Measurements from ENCODE around the gene PRMT9. TPM values are rescaled to one million over a fixed set of nuclear protein-coding genes. Genes with fewer than 3 reads are reported as not detected.
A peak's percentile ranks its signal among the peaks of the same experiment; 100 is the strongest.

The PRMT9 gene
- total and polyA plus RNA-seq, 8 donors: 2.4 to 23.9 (median 7.0) TPM

DNA sequence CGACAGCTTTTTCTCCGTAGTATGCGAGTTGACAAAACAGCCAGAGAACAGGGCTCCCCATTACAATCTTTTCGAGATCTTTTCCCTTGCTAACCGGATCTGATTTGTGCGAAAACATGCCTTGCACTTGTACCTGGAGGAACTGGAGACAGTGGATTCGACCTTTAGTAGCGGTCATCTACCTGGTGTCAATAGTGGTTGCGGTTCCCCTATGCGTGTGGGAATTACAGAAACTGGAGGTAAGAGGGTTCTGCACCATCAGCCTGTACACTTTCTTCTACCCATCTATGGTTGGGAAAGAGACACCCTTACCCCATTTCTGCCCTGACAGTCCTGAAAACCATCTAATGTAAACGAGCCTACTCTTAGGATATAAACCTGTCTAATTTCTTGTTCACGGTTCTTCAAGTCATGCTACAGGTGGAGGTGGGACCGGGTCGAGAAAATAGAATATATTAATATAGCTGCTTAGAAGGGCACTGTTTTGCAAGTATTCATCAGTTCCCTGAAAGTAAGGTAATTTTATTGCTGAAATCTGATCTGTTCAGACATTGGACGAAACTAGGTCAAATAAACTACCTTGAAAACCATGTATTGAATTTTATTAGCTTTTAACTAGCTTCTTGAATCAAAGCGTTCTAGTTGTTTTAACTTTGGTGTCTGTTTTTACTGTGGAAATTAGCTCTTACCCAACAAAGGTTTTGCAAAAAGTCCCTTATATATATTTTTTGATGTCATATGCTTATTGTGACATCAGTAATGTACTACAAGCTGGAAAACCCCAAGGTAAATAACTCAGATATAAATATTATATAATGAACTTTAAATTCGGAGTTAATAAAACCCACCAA, 65.9 kb downstream of the PRMT9 start:
- 8 to 12% (median 10%) methylated on average over 15 to 17 of the region's 17 CpGs for WGBS, 5 donors
- intact Hi-C loops (cut with DNase I; ENCODE audit: low total_unique reads): no loop called here
- DNase-seq: no peak

DNA sequence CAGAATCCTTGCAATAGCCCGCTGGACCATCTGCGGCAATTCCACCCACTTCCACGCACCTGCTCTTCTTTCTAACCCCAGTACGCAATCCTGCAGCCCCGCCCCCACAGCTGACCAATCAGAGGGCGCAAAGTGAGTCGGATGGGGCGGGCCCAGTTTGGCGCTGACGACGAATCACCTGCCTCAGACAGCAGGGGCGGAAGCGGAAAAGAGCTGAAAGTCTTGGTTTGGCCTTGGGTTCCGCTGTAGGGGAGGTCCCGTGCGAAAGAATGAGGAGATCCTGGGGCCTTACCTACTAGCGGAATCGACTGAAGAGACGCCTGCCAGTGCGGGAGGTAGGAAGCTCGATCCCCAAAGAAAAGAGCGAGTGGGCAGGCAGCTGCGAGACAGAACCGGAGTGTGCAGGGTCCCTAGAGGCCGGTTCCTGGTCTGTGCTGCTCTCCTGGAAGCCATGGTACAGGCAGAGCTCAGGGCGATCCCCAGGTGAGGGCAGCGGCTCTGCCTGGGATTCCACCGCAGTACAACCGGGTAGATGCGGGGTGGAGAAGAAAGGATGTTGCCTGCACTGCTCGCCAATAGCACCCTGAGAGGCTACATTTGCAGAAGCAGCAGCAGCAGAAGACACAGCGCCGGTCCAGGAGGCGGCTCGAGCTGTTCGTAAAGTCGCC, 66.7 kb downstream of the PRMT9 start, which contains the start of gene TMEM184C:
Gene TMEM184C, plus strand, starts transcription at position 225 of the 668 bp plus-strand sequence. CDS start 560 bp downstream, outside the sequence.
- Histone ChIP-seq H3K36me3 (peaks cover 0 to 4% (median under 1%) of the 10 kb centered on the region in 4 donors), H3K9me3 (no peaks in the 10 kb centered on the region), H3K27me3 (no peaks in the 10 kb centered on the region), H3K4me1 (peaks cover 33 to 53% (median 45%) of the 10 kb centered on the region in 4 donors), H3K27ac (peak within 1 kb of the TSS; percentile 85 to 90 (median 87)), H3K4me3 (peak within 1 kb of the TSS; percentile 76 to 90 (median 84))
- intact Hi-C loops (cut with DNase I; ENCODE audit: low total_unique reads): no loop called here
- peak; percentile 99 for DNase-seq
- TF ChIP-seq POLR2A (IDR thresholded peaks at IDR 0.05) (peak in 2 of 4 donors; percentile 52 to 56), POLR2AphosphoS5 (IDR thresholded peaks at IDR 0.05) (peak; percentile 61 to 87 (median 81)), EP300 (IDR thresholded peaks at IDR 0.05) (no peak)
- TF ChIP-seq, protein P1, sequence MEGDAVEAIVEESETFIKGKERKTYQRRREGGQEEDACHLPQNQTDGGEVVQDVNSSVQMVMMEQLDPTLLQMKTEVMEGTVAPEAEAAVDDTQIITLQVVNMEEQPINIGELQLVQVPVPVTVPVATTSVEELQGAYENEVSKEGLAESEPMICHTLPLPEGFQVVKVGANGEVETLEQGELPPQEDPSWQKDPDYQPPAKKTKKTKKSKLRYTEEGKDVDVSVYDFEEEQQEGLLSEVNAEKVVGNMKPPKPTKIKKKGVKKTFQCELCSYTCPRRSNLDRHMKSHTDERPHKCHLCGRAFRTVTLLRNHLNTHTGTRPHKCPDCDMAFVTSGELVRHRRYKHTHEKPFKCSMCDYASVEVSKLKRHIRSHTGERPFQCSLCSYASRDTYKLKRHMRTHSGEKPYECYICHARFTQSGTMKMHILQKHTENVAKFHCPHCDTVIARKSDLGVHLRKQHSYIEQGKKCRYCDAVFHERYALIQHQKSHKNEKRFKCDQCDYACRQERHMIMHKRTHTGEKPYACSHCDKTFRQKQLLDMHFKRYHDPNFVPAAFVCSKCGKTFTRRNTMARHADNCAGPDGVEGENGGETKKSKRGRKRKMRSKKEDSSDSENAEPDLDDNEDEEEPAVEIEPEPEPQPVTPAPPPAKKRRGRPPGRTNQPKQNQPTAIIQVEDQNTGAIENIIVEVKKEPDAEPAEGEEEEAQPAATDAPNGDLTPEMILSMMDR (IDR thresholded peaks at IDR 0.05): peak in 2 of 7 experiments; percentile 21 to 30
- 0 to 1% (median 0%) methylated on average over 34 to 37 of the region's 37 CpGs for WGBS, 5 donors

More for the DNA sequence above, 65.9 kb downstream of the PRMT9 start:
- peaks cover 33 to 60% (median 48%) of the 10 kb centered on the region in 4 donors for H3K4me1 ChIP-seq
- H3K4me3 ChIP-seq: peak overlapping the region; percentile 76 to 90 (median 84)
- TF ChIP-seq POLR2A (IDR thresholded peaks at IDR 0.05): no peak
- TF ChIP-seq, protein P1 (IDR thresholded peaks at IDR 0.05): no peak
- TF ChIP-seq POLR2AphosphoS5 (IDR thresholded peaks at IDR 0.05): no peak
- H3K27me3 ChIP-seq: no peaks in the 10 kb centered on the region
- H3K27ac ChIP-seq: peak overlapping the region; percentile 85 to 90 (median 87)
- peaks cover 0 to 11% (median 9%) of the 10 kb centered on the region in 4 donors for H3K36me3 ChIP-seq
- no peaks in the 10 kb centered on the region for H3K9me3 ChIP-seq

DNA sequence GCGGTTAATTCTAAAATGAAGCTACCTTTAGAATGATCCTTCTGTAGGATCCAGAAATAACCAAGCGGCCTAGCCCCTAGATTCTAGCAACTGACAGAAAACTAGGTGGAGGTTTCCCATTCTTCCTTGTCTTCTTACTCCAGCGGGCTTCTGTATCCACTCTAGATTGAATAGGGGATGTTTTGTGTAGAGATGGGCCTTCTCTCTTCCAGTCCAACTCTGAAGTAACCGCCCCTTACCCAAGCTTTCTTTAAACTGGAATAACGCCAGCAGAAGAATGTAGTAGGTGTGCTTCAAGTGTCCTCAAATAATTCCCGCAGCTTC, 67.2 kb downstream of the PRMT9 start:
- H3K4me1 ChIP-seq: peaks cover 32 to 48% (median 40%) of the 10 kb centered on the region in 4 donors
- WGBS, 5 donors: 26 to 36% (median 30%) methylated on average over 6 of the region's 6 CpGs
- no peak for DNase-seq
- no peaks in the 10 kb centered on the region for H3K9me3 ChIP-seq
- peak overlapping the region; percentile 76 to 90 (median 84) for H3K4me3 ChIP-seq
- H3K36me3 ChIP-seq: no peaks in the 10 kb centered on the region
- no peaks in the 10 kb centered on the region for H3K27me3 ChIP-seq
- TF ChIP-seq POLR2AphosphoS5 (IDR thresholded peaks at IDR 0.05): no peak
- TF ChIP-seq, protein P1 (IDR thresholded peaks at IDR 0.05): no peak
- no peak for TF ChIP-seq POLR2A (IDR thresholded peaks at IDR 0.05)
- TF ChIP-seq EP300 (IDR thresholded peaks at IDR 0.05): no peak
- H3K27ac ChIP-seq: peak overlapping the region in 4 of 5 donors; percentile 85 to 90 (median 87)
- intact Hi-C loops (cut with DNase I; ENCODE audit: low total_unique reads): no loop called here

DNA sequence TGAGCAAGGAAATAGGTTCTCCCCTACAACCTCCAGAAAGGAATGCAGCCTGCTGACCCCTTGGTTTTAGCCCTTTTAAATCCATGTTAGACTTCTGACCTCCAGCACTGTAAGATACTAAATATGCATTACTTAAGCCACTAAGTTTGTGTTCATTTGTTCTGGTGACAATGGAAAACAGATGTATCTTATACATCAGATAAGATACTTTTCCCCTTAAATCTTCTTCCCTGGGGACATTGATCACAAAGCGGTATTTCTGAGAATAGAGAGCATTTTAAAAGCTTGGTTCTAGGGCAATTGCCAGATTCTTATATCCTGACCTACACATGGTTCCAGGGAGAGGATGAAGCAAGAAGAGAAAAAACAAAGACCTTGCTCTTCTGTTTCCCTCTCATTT, 73.3 kb downstream of the PRMT9 start:
- Histone ChIP-seq H3K4me1 (no peaks in the 10 kb centered on the region), H3K36me3 (no peaks in the 10 kb centered on the region), H3K27ac (no peak overlapping the region), H3K4me3 (no peak overlapping the region), H3K9me3 (no peaks in the 10 kb centered on the region), H3K27me3 (no peaks in the 10 kb centered on the region)
- no peak for DNase-seq
- intact Hi-C loops (cut with DNase I; ENCODE audit: low total_unique reads): no loop called here
- WGBS, 5 donors: 90 to 98% (median 92%) methylated on average over 1 of the region's 1 CpG
- TF ChIP-seq POLR2A (IDR thresholded peaks at IDR 0.05): no peak
